Mesendoderm (in vitro differentiated cells): ENCODE data around the gene SGMS1.

Experiments used
- DNase-seq: peaks from one replicate; pipeline ENCODE4 v3.0.0; 2013
- H2AK5ac ChIP-seq: 2 replicates; pipeline ENCODE4 v1.6.1; 2013; ENCODE audit warnings: low read length, inconsistent platforms
- H2BK120ac ChIP-seq: 2 replicates; pipeline ENCODE4 v1.6.1; 2013; ENCODE audit warnings: low read depth, mild to moderate bottlenecking, low read length, moderate library complexity, mixed read lengths
- H2BK15ac ChIP-seq: replicated peaks from 2 replicates; pipeline ENCODE4 v1.6.1; 2013; ENCODE audit warnings: low read depth, mild to moderate bottlenecking, moderate library complexity
- H2BK5ac ChIP-seq: 2 replicates; pipeline ENCODE4 v1.6.1; 2013; ENCODE audit warnings: low read length, inconsistent platforms
- H3K18ac ChIP-seq: 2 replicates; pipeline ENCODE4 v1.6.1; 2013; ENCODE audit warnings: mild to moderate bottlenecking, low read length, mixed read lengths
- H3K23ac ChIP-seq: one replicate; pipeline ENCODE4 v1.6.1; 2013; ENCODE audit warnings: low read length
- H3K27ac ChIP-seq: 2 replicates; pipeline ENCODE4 v1.5.1; 2013; ENCODE audit warnings: low read depth, mild to moderate bottlenecking, inconsistent platforms, low read length, moderate library complexity
- H3K27me3 ChIP-seq: 2 replicates; pipeline ENCODE4 v1.6.1; 2013; ENCODE audit warnings: low read length, control low read depth, mild to moderate bottlenecking, inconsistent platforms; ENCODE audit not compliant: insufficient read depth, poor library complexity
- H3K36me3 ChIP-seq: 2 replicates; pipeline ENCODE4 v1.6.1; 2013; ENCODE audit warnings: low read length, inconsistent platforms; ENCODE audit not compliant: control insufficient read depth, insufficient read depth
- H3K4ac ChIP-seq: one replicate; pipeline ENCODE4 v1.6.1; 2013; ENCODE audit warnings: low read depth, mild to moderate bottlenecking, low read length, moderate library complexity
- H3K4me1 ChIP-seq: 2 replicates; pipeline ENCODE4 v1.6.1; 2013; ENCODE audit warnings: low read depth, low read length, inconsistent platforms; ENCODE audit not compliant: control insufficient read depth
- H3K4me2 ChIP-seq: 2 replicates; pipeline ENCODE4 v1.6.1; 2013; ENCODE audit warnings: low read length
- H3K4me3 ChIP-seq: 2 replicates; pipeline ENCODE4 v1.5.1; 2013; ENCODE audit warnings: mild to moderate bottlenecking, low read length
- H3K56ac ChIP-seq: one replicate; pipeline ENCODE4 v1.6.1; 2013; ENCODE audit warnings: low read length
- H3K79me1 ChIP-seq: 2 replicates; pipeline ENCODE4 v1.6.1; 2013; ENCODE audit warnings: low read length, inconsistent platforms
- H3K79me2 ChIP-seq: 2 replicates; pipeline ENCODE4 v1.6.1; 2013; ENCODE audit warnings: mild to moderate bottlenecking, low read length; ENCODE audit not compliant: control insufficient read depth, insufficient read depth
- H3K9ac ChIP-seq: 2 replicates; pipeline ENCODE4 v1.6.1; 2013; ENCODE audit warnings: low read length, inconsistent platforms
- H4K5ac ChIP-seq: one replicate; pipeline ENCODE4 v1.6.1; 2013; ENCODE audit warnings: low read length
- H4K8ac ChIP-seq: one replicate; pipeline ENCODE4 v1.6.1; 2013; ENCODE audit warnings: low read depth, mild to moderate bottlenecking, control low read depth, low read length, moderate library complexity
- whole genome bisulfite sequencing: extraction: QIAGEN DNeasy Blood & Tissue Kit; methylation state at CpG from one replicate; pipeline ENCODE4 v1.1.7; 2013; ENCODE audit warnings: low lambda C conversion rate, missing lambda C conversion rate; ENCODE audit not compliant: insufficient coverage; ENCODE audit errors: extremely low coverage; 5-methylcytosine and 5-hydroxymethylcytosine counted together

The SGMS1 gene

GRCh38 chr10:50556237-50557120, 67.3 kb downstream of the SGMS1 start:
- no peak overlapping the region for H2BK15ac ChIP-seq
- DNase-seq: no peak
- H3K79me1 ChIP-seq: peaks cover 1% of the 10 kb centered on the region

GRCh38 chr10:50554995-50555568, 68.7 kb downstream of the SGMS1 start:
- Histone ChIP-seq H3K18ac (no peak overlapping the region), H3K27ac (no peak overlapping the region), H2AK5ac (no peak overlapping the region), H3K36me3 (no peaks in the 10 kb centered on the region), H3K4ac (no peak overlapping the region), H3K9ac (no peak overlapping the region), H2BK15ac (no peak overlapping the region), H3K4me3 (no peak overlapping the region), H3K79me2 (no peaks in the 10 kb centered on the region), H2BK5ac (no peak overlapping the region), H4K5ac (no peak overlapping the region), H3K56ac (no peak overlapping the region), H4K8ac (no peak overlapping the region), H3K27me3 (no peaks in the 10 kb centered on the region), H3K23ac (no peak overlapping the region), H3K4me1 (peaks cover 5% of the 10 kb centered on the region), H3K79me1 (peaks cover 2% of the 10 kb centered on the region), H2BK120ac (no peak overlapping the region), H3K4me2 (no peak overlapping the region)
- no CpG with 5 or more reads among the region's 3 CpGs for WGBS
- DNase-seq: peak; percentile 46

More at GRCh38 chr10:50556237-50557120, 67.3 kb downstream of the SGMS1 start:
- H3K4me2 ChIP-seq: no peak overlapping the region
- no peaks in the 10 kb centered on the region for H3K27me3 ChIP-seq
- H4K8ac ChIP-seq: no peak overlapping the region
- WGBS: no CpG with 5 or more reads among the region's 9 CpGs
- no peak overlapping the region for H3K4ac ChIP-seq
- H3K56ac ChIP-seq: no peak overlapping the region
- H3K23ac ChIP-seq: no peak overlapping the region
- no peak overlapping the region for H3K4me3 ChIP-seq
- H3K4me1 ChIP-seq: peaks cover 3% of the 10 kb centered on the region
- H3K18ac ChIP-seq: no peak overlapping the region
- no peak overlapping the region for H3K9ac ChIP-seq
- no peak overlapping the region for H2BK5ac ChIP-seq
- H4K5ac ChIP-seq: no peak overlapping the region
- no peak overlapping the region for H2BK120ac ChIP-seq
- no peaks in the 10 kb centered on the region for H3K36me3 ChIP-seq
- no peak overlapping the region for H2AK5ac ChIP-seq
- no peaks in the 10 kb centered on the region for H3K79me2 ChIP-seq
- H3K27ac ChIP-seq: no peak overlapping the region

GRCh38 chr10:50554376-50554994, 69.3 kb downstream of the SGMS1 start:
- Histone ChIP-seq H3K4me3 (no peak overlapping the region), H3K27me3 (no peaks in the 10 kb centered on the region), H2BK5ac (no peak overlapping the region), H3K56ac (no peak overlapping the region), H3K4me2 (no peak overlapping the region), H3K36me3 (no peaks in the 10 kb centered on the region), H2BK15ac (no peak overlapping the region), H3K9ac (no peak overlapping the region), H4K8ac (no peak overlapping the region), H2BK120ac (no peak overlapping the region), H3K79me2 (no peaks in the 10 kb centered on the region), H3K23ac (no peak overlapping the region), H3K18ac (no peak overlapping the region), H2AK5ac (no peak overlapping the region), H3K4me1 (peaks cover 4% of the 10 kb centered on the region), H3K4ac (no peak overlapping the region), H3K79me1 (peaks cover 2% of the 10 kb centered on the region), H4K5ac (no peak overlapping the region), H3K27ac (no peak overlapping the region)
- no CpG with 5 or more reads among the region's 4 CpGs for WGBS
- no peak for DNase-seq

- H3K27me3 ChIP-seq: no peaks in the 10 kb centered on the region
- H3K36me3 ChIP-seq: no peaks in the 10 kb centered on the region
- H2BK15ac ChIP-seq: no peak overlapping the region
- no peaks in the 10 kb centered on the region for H3K79me2 ChIP-seq
- no peak overlapping the region for H3K23ac ChIP-seq
- H3K9ac ChIP-seq: no peak overlapping the region
- H3K27ac ChIP-seq: no peak overlapping the region
- H4K5ac ChIP-seq: no peak overlapping the region
- peak; percentile 71 for DNase-seq
- no peak overlapping the region for H4K8ac ChIP-seq
- peaks cover 3% of the 10 kb centered on the region for H3K4me1 ChIP-seq
- no peak overlapping the region for H3K4me3 ChIP-seq
- no peak overlapping the region for H2BK120ac ChIP-seq
- no peak overlapping the region for H3K4ac ChIP-seq
- no CpG with 5 or more reads among the region's 4 CpGs for WGBS
- H2AK5ac ChIP-seq: no peak overlapping the region
- no peak overlapping the region for H2BK5ac ChIP-seq
- H3K79me1 ChIP-seq: peaks cover 2% of the 10 kb centered on the region
- H3K4me2 ChIP-seq: no peak overlapping the region
- no peak overlapping the region for H3K56ac ChIP-seq
- H3K18ac ChIP-seq: no peak overlapping the region
Observed at GRCh38 chr10:50552771-50553535, 70.8 kb downstream of the SGMS1 start.

- Histone ChIP-seq H3K23ac (no peak overlapping the region), H3K79me1 (peaks cover 2% of the 10 kb centered on the region), H3K27me3 (no peaks in the 10 kb centered on the region), H3K36me3 (no peaks in the 10 kb centered on the region), H2BK15ac (no peak overlapping the region), H3K4me2 (no peak overlapping the region), H3K56ac (no peak overlapping the region), H3K9ac (no peak overlapping the region), H4K5ac (no peak overlapping the region), H2AK5ac (no peak overlapping the region), H3K4me1 (peaks cover 3% of the 10 kb centered on the region), H4K8ac (no peak overlapping the region), H3K79me2 (no peaks in the 10 kb centered on the region), H3K4ac (no peak overlapping the region), H2BK120ac (no peak overlapping the region), H2BK5ac (no peak overlapping the region), H3K27ac (no peak overlapping the region), H3K18ac (no peak overlapping the region), H3K4me3 (no peak overlapping the region)
- no peak for DNase-seq
- WGBS: no CpG with 5 or more reads among the region's 4 CpGs
Observed at GRCh38 chr10:50552308-50552707, 71.4 kb downstream of the SGMS1 start.
